EL (cell line): ENCODE measurements around the gene MBIP.
A peak's percentile ranks its signal among the peaks of the same experiment; 100 is the strongest.

Experiments used
- DNase-seq: peaks from one replicate; pipeline ENCODE4 v3.0.0-alpha.2; 2016

The MBIP gene

DNA sequence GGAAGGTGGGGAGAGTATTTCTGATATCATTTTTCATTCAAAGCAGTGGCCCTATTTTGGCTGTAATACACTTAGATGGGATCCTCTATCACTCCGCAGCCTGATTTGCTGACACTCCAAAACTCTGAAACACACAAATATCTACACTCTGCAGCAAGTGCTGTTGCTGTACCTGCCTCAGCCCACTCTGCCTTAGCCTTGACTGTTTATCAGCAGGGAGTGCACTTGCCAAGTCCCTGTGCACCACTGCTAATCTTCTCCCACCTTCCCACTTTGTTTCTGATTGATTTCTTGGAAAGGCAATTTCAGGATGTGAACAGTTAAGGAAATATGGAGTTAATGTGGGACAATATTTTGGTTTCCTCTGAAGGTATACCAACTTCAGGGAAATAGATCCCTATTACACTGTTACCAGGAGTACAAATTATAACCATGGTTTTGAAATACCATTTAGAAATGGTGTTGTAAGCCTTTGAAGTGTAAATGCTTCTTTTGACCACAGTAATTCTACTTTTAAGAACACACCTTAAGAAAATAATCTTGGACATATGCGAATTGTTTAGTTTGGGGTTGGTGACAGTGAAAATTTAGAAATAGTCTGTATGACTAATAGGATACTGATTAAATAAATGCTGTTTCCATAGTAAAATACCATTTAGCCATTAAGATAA, 59.3 kb downstream of the MBIP start:
- DNase-seq = no peak

DNA sequence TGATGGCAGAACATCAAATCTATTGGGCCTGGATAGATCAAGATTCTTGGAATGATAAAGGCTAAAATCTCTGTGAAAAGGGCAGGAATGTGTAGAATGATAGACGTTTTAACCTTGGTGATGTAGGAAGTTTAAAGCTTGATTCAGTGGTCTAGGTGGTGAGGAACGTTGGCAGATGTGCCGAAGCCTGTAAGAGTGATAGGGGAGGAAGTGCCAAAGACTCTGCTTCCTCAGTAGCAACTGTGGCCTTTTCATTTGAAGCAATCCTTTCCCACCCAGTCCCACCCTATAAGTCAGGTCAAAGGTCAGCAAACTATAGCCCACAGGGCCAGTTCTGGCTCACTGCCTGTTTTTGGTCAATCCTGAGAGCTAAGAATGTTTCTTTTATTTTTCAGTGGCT, 62.2 kb downstream of the MBIP start:
- DNase-seq = no peak

GRCh38 chr14:36256126-36256801, 64.2 kb downstream of the MBIP start:
- DNase-seq = no peak

- DNase-seq = peak; percentile 16
These were observed 66.3 kb downstream of the MBIP start for GRCh38 chr14:36254020-36254624.
